Endothelial cell of umbilical vein (primary cell): ENCODE data around the gene CCDC180. TPM values are rescaled to one million over a fixed set of nuclear protein-coding genes. Genes with fewer than 3 reads are reported as not detected.

Experiments used
- BruUV-seq: library from RNA; stranded (reverse); fragments of 400-500 nt; replicated peaks from 2 replicates; lab custom pipeline; 2021; lab: Mats Ljungman, UMichigan
- CTCF ChIA-PET: fragments of 300-600, 350-600 bp; sonication (Branson Sonifier 250); formaldehyde crosslinking; loops from one replicate; lab custom pipeline; 2021; ENCODE audit warnings: antibody characterized with exemption, inconsistent platforms; lab: Charles Lee
- POLR2A ChIA-PET: fragments of 300-600, 350-600 bp; sonication (Branson Sonifier 250); formaldehyde crosslinking; loops from one replicate; lab custom pipeline; 2021; ENCODE audit warnings: antibody characterized with exemption, inconsistent platforms; lab: Charles Lee
- DNase-seq: peaks from one replicate; pipeline ENCODE4 v3.0.0-alpha.2; 2011; ENCODE audit warnings: low read depth, low spot score
- FAIRE-seq: peaks from 2 replicates; lab custom pipeline; 2011; peaks lifted over from hg19 to GRCh38; lab: Jason Lieb, UNC
- H2AFZ ChIP-seq: 2 replicates; pipeline ENCODE4 v1.6.0; 2012; ENCODE audit warnings: low read depth, low read length, control low read depth, inconsistent platforms
- H3K27ac ChIP-seq: 2 replicates; pipeline ENCODE4 v1.5.1; 2011; ENCODE audit warnings: low read depth, mild to moderate bottlenecking, control low read depth, low read length, moderate library complexity; ENCODE audit not compliant: insufficient read depth
- H3K27me3 ChIP-seq, 2 experiments: 2 replicates each; pipeline versions ENCODE4 v1.6.0 to v1.6.1; 2011; ENCODE audit warnings: low read length in 2 of 2, mixed read lengths in 1 of 2; ENCODE audit not compliant: control insufficient read depth in 2 of 2, insufficient read depth in 2 of 2
- H3K36me3 ChIP-seq, 2 experiments: 2 replicates in 1 of 2; 3 replicates in 1 of 2; pipeline ENCODE4 v1.5.1; 2011; ENCODE audit warnings: low read length in 2 of 2, mild to moderate bottlenecking in 1 of 2, moderate library complexity in 1 of 2; ENCODE audit not compliant: control insufficient read depth in 2 of 2, insufficient read depth in 2 of 2; ENCODE audit errors: extremely low read depth in 1 of 2
- H3K4me1 ChIP-seq: 3 replicates; pipeline ENCODE4 v1.5.1; 2011; ENCODE audit warnings: mild to moderate bottlenecking, low read length; ENCODE audit not compliant: control insufficient read depth, insufficient read depth; ENCODE audit errors: extremely low read depth
- H3K4me2 ChIP-seq: 2 replicates; pipeline ENCODE4 v1.6.1; 2011; ENCODE audit warnings: low read length, control low read depth, mixed read lengths; ENCODE audit not compliant: insufficient read depth
- H3K4me3 ChIP-seq, 3 experiments: fragments of 200-600 bp in 1 of 3; sonication (generic), shearing (Covaris generic) in 1 of 3; replicated peaks in 1 of 3; 2 replicates each; pipeline ENCODE4 v1.5.1; 2011 to 2016; ENCODE audit warnings: control low read depth in 3 of 3, low read length in 3 of 3, mild to moderate bottlenecking in 2 of 3, inconsistent platforms in 1 of 3, low read depth in 1 of 3, moderate library complexity in 1 of 3; ENCODE audit not compliant: insufficient read depth in 1 of 3
- H3K79me2 ChIP-seq: 2 replicates; pipeline ENCODE4 v1.6.0; 2012; ENCODE audit warnings: low read length, inconsistent platforms; ENCODE audit not compliant: control insufficient read depth, insufficient read depth
- H3K9ac ChIP-seq: replicated peaks from 2 replicates; pipeline ENCODE3; 2011; ENCODE audit warnings: low read length, control low read depth; ENCODE audit not compliant: insufficient read depth; ENCODE audit errors: extremely low read depth
- H3K9me1 ChIP-seq: replicated peaks from 3 replicates; pipeline ENCODE4 v1.6.0; 2011; ENCODE audit warnings: mild to moderate bottlenecking, low read length; ENCODE audit not compliant: control insufficient read depth, insufficient read depth; ENCODE audit errors: extremely low read depth
- H3K9me3 ChIP-seq: replicated peaks from 2 replicates; pipeline ENCODE4 v1.5.1; 2012; ENCODE audit warnings: low read length, inconsistent platforms; ENCODE audit not compliant: control insufficient read depth, insufficient read depth
- H4K20me1 ChIP-seq: replicated peaks from 2 replicates; pipeline ENCODE3; 2011; ENCODE audit warnings: mild to moderate bottlenecking, low read length; ENCODE audit not compliant: control insufficient read depth, insufficient read depth; ENCODE audit errors: extremely low read depth
- EZH2 ChIP-seq: IDR thresholded peaks from 2 replicates; pipeline ENCODE4 v1.6.1; 2012; ENCODE audit warnings: borderline replicate concordance, low read depth, mild to moderate bottlenecking, moderate library complexity, low read length, inconsistent platforms; ENCODE audit not compliant: severe bottlenecking
- FOS ChIP-seq: IDR thresholded peaks from 2 replicates; pipeline ENCODE4 v1.6.1; 2011; ENCODE audit warnings: mild to moderate bottlenecking, low read length, moderate library complexity, borderline replicate concordance; ENCODE audit not compliant: insufficient read depth
- GATA2 ChIP-seq: IDR thresholded peaks from 2 replicates; pipeline ENCODE4 v1.7.0; 2011; ENCODE audit warnings: low read depth, mild to moderate bottlenecking, moderate library complexity, mixed read lengths, low read length; ENCODE audit not compliant: insufficient read length, insufficient read depth
- JUN ChIP-seq: IDR thresholded peaks from 2 replicates; pipeline ENCODE4 v1.6.1; 2011; ENCODE audit warnings: borderline replicate concordance, low read depth; ENCODE audit not compliant: insufficient read length, insufficient read depth
- MYC ChIP-seq: IDR thresholded peaks from one replicate; pipeline ENCODE4 v1.6.1; 2011; ENCODE audit warnings: mild to moderate bottlenecking, low read depth, low read length
- POLR2A ChIP-seq: IDR thresholded peaks from 2 replicates; pipeline ENCODE4 v1.6.1; 2012; ENCODE audit warnings: low read depth, mild to moderate bottlenecking, control low read depth, low read length
- POLR2AphosphoS5 ChIP-seq: IDR thresholded peaks from 2 replicates; pipeline ENCODE4 v1.6.1; 2012; ENCODE audit warnings: low read depth, mild to moderate bottlenecking, control low read depth, low read length, moderate library complexity; ENCODE audit not compliant: insufficient read depth
- dilution Hi-C: fragments of 300-500 bp; cut with MboI; formaldehyde crosslinking; loops from one replicate; pipeline ENCODE4 v1.15.0; 2019; ENCODE audit warnings: low sequenced_read_pairs; ENCODE audit not compliant: extremely low pct_ligation_motif_present
- intact Hi-C: fragments of 100-400 bp; cut with micrococcal nuclease; formaldehyde crosslinking; loops from one replicate; pipeline ENCODE4 v1.10.0; 2022
- polyA plus RNA-seq, 4 experiments: library from polyadenylated mRNA; depleted of rRNA in 3 of 4; stranded (reverse) in 3 of 4; unstranded in 1 of 4; fragments of >200 nt; gene quantifications; 2 replicates each; pipeline versions ENCODE4 v1.2.1 to v1.2.3, GENCODE V29; 2011 to 2012; ENCODE audit warnings: missing spikeins in 1 of 4
- total RNA-seq: library from RNA; stranded (reverse); gene quantifications from 2 replicates; pipeline ENCODE4 v1.2.3, GENCODE V29; 2021
- TF ChIP-seq, protein P1 (sequence below): IDR thresholded peaks from 2 replicates; pipeline ENCODE4 v1.6.1; 2011; ENCODE audit not compliant: insufficient read depth, insufficient read length
- TF ChIP-seq, protein P2 (sequence below), 2 donors: IDR thresholded peaks; 1 replicate in 1 of 2; 2 replicates in 1 of 2; pipeline ENCODE4 v1.5.1; 2011; ENCODE audit warnings: low read length in 2 of 2, mild to moderate bottlenecking in 2 of 2, moderate library complexity in 2 of 2, control low read depth in 1 of 2, inconsistent platforms in 1 of 2, low read depth in 1 of 2; ENCODE audit not compliant: insufficient read depth in 1 of 2; ENCODE audit errors: extremely low read depth in 1 of 2

CCDC180 gene
- total and polyA plus RNA-seq, 2 donors (not counting 3 experiments of a cell fraction or from before 2014, with no cell fraction given) = 0.30 to 2.5 TPM

DNA sequence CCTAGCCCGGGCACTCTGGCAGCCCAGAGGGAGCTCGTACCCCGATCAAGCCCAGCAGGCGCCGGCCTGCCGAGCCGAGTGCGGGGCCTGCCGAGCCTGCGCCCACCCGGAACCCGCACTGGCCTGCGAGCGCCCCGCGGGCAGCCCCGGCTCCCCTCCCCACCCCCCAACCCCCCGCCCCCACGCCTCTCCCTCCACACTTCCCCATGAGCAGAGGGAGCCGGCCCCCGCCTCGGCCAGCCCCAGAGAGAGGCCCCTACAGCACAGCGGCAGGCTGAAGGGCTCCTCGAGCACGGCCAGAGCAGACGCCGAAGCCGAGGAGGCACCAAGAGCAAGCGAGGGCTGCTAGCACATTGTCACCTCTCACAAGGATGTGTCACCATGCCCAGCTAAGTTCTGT is 36.2 kb upstream of the CCDC180 start:
- TF ChIP-seq MYC = no peak
- Histone ChIP-seq H3K4me2 (no peak overlapping the region), H3K4me1 (no peaks in the 10 kb centered on the region), H3K27ac (no peak overlapping the region), H3K79me2 (no peaks in the 10 kb centered on the region), H4K20me1 (no peaks in the 10 kb centered on the region), H3K9me3 (no peaks in the 10 kb centered on the region), H3K9me1 (no peaks in the 10 kb centered on the region), H3K4me3 (no peak overlapping the region), H3K9ac (no peak overlapping the region), H3K36me3 (no peaks in the 10 kb centered on the region), H2AFZ (no peak overlapping the region), H3K27me3 (no peaks in the 10 kb centered on the region)
- no peak for FAIRE-seq
- CTCF ChIA-PET = no interaction called here
- intact Hi-C loops (no loop called here), dilution Hi-C loops (no loop called here)
- BruUV-seq = no TSS peak
- DNase-seq = no peak
- POLR2A ChIA-PET = no interaction called here

DNA sequence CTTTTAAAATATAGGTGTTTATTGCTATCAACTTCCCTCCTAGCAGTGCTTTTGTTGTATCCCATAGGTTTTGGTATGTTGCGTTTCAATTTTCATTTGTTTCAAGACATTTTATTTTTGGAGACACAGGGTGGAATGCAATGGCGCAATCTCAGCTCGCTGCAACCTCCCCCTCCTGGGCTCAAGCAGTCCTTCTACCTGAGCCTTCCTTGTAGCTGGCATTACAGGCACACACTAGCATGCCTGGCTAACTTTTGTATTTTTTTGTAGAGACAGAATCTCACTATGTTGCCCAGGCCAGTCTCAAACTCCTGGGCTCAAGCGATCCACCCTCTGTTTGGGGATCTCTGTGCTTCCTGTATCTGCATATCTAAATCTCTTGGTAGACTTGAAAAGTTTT is 35.4 kb upstream of the CCDC180 start:
- no peaks in the 10 kb centered on the region for H4K20me1 ChIP-seq
- DNase-seq (no peak), FAIRE-seq (no peak)
- H3K4me1 ChIP-seq = no peaks in the 10 kb centered on the region
- no peak overlapping the region for H3K9ac ChIP-seq
- no peaks in the 10 kb centered on the region for H3K27me3 ChIP-seq
- H3K27ac ChIP-seq = no peak overlapping the region
- no peak overlapping the region for H3K4me3 ChIP-seq
- BruUV-seq = no TSS peak
- ChIA-PET CTCF (no interaction called here), POLR2A (no interaction called here)
- no peak overlapping the region for H3K4me2 ChIP-seq
- H3K36me3 ChIP-seq = no peaks in the 10 kb centered on the region
- no peaks in the 10 kb centered on the region for H3K9me3 ChIP-seq
- dilution Hi-C loops = no loop called here
- H3K9me1 ChIP-seq = no peaks in the 10 kb centered on the region
- H2AFZ ChIP-seq = no peak overlapping the region
- TF ChIP-seq MYC = no peak
- no peak for TF ChIP-seq POLR2AphosphoS5
- TF ChIP-seq POLR2A = no peak
- TF ChIP-seq GATA2 = no peak
- TF ChIP-seq EZH2 = no peak
- TF ChIP-seq, protein P1, sequence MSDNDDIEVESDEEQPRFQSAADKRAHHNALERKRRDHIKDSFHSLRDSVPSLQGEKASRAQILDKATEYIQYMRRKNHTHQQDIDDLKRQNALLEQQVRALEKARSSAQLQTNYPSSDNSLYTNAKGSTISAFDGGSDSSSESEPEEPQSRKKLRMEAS = no peak
- TF ChIP-seq, protein P2, sequence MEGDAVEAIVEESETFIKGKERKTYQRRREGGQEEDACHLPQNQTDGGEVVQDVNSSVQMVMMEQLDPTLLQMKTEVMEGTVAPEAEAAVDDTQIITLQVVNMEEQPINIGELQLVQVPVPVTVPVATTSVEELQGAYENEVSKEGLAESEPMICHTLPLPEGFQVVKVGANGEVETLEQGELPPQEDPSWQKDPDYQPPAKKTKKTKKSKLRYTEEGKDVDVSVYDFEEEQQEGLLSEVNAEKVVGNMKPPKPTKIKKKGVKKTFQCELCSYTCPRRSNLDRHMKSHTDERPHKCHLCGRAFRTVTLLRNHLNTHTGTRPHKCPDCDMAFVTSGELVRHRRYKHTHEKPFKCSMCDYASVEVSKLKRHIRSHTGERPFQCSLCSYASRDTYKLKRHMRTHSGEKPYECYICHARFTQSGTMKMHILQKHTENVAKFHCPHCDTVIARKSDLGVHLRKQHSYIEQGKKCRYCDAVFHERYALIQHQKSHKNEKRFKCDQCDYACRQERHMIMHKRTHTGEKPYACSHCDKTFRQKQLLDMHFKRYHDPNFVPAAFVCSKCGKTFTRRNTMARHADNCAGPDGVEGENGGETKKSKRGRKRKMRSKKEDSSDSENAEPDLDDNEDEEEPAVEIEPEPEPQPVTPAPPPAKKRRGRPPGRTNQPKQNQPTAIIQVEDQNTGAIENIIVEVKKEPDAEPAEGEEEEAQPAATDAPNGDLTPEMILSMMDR (IDR thresholded peaks at IDR 0.05; ENCODE audit: extremely low read depth in 1 of 2, insufficient read depth in 1 of 2, low read depth in 1 of 2, low read length in 2 of 2) = no peak
- no peak for TF ChIP-seq FOS
- no peak for TF ChIP-seq JUN
- H3K79me2 ChIP-seq = no peaks in the 10 kb centered on the region
- intact Hi-C loops = no loop called here
